BE2C (cell line): Measurements from ENCODE around the gene ATXN7L1.

ENCODE experiments used
- DNase-seq: peaks from one replicate; pipeline ENCODE4 v3.0.0-alpha.2; 2020
- H3K27me3 ChIP-seq: fragments of 250-450 bp; sonication (Bioruptor Pico); 2 replicates; pipeline ENCODE4 v1.5.1; 2020; ENCODE audit warnings: mild to moderate bottlenecking
- H3K36me3 ChIP-seq: fragments of 250-450 bp; sonication (Bioruptor Pico); 2 replicates; pipeline ENCODE4 v1.5.1; 2020; ENCODE audit warnings: mild to moderate bottlenecking
- H3K4me1 ChIP-seq: fragments of 250-450 bp; sonication (Bioruptor Pico); 2 replicates; pipeline ENCODE4 v1.5.1; 2020
- H3K4me3 ChIP-seq: 2 replicates; pipeline ENCODE4 v1.5.1; 2011; ENCODE audit warnings: low read depth, low read length
- H3K9me3 ChIP-seq: fragments of 250-450 bp; sonication (Bioruptor Pico); 2 replicates; pipeline ENCODE4 v1.5.1; 2020
- TF ChIP-seq, protein P1 (sequence below): IDR thresholded peaks from 2 replicates; pipeline ENCODE4 v1.5.1; 2012; ENCODE audit warnings: mild to moderate bottlenecking, low read depth, low read length

Gene ATXN7L1

DNA sequence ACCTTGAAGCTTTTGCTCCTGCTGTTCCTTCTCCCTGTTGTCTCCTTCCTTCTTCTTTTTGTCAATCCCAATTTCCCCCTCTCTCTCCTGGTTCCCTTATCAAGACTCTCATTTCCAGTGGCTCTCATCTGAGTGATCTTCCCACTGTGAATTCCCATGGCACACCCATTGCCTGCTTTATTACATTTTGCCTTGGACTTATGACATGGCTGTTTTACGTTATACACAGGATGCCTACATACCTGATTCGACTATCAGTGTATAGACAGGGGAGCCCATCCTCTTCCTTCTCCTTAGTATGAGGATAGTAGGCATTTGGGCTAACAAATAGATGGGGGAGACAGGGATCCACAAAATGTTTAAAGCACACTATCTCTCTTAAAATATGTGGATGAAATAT is 255.2 kb downstream of the ATXN7L1 start:
- Histone ChIP-seq H3K27me3 (no peaks in the 10 kb centered on the region), H3K9me3 (no peaks in the 10 kb centered on the region), H3K36me3 (peaks cover 3% of the 10 kb centered on the region; the same call in 1 of the 2 replicates), H3K4me1 (no peaks in the 10 kb centered on the region; the same call in 1 of the 2 replicates), H3K4me3 (no peak overlapping the region)
- DNase-seq = no peak
- TF ChIP-seq, protein P1, sequence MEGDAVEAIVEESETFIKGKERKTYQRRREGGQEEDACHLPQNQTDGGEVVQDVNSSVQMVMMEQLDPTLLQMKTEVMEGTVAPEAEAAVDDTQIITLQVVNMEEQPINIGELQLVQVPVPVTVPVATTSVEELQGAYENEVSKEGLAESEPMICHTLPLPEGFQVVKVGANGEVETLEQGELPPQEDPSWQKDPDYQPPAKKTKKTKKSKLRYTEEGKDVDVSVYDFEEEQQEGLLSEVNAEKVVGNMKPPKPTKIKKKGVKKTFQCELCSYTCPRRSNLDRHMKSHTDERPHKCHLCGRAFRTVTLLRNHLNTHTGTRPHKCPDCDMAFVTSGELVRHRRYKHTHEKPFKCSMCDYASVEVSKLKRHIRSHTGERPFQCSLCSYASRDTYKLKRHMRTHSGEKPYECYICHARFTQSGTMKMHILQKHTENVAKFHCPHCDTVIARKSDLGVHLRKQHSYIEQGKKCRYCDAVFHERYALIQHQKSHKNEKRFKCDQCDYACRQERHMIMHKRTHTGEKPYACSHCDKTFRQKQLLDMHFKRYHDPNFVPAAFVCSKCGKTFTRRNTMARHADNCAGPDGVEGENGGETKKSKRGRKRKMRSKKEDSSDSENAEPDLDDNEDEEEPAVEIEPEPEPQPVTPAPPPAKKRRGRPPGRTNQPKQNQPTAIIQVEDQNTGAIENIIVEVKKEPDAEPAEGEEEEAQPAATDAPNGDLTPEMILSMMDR = no peak

DNA sequence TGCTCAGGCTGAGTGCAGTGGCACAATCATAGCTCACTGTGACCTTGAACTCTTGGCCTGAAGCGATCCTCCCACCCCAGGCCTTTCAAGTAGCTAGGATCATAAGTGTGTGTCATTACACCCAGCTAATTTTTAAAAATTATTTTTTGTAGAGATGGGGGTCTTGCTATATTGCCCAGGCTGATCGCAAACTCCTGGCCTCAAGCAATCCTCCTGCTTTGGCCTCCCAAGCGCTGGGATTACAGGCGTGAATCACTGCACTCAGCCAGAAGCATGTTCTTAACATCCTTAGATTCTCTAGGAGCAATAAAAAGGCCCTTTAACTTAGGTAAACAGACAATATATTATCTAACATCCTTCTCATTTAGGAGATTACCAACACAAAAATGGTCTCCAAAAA is 256.8 kb downstream of the ATXN7L1 start:
- H3K36me3 ChIP-seq = peaks cover 3% of the 10 kb centered on the region; the same call in 1 of the 2 replicates

DNA sequence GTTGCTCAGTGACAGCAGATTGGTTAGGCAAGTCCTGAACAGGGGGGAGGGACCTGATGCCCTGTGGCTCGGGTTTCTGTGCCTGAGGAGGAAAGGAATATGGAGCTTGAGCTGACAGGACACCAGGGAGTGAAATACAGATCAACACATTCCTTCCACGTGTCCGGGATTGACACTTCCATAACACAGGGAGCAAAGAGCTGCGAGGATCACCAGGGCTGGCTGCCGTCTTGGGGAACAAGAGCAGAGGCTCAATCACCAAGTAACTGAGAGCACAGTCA is 258.4 kb downstream of the ATXN7L1 start:
- no peaks in the 10 kb centered on the region; the same call in 1 of the 2 replicates for H3K4me1 ChIP-seq
- H3K36me3 ChIP-seq = no peaks in the 10 kb centered on the region
- no peak for DNase-seq
- H3K9me3 ChIP-seq = no peaks in the 10 kb centered on the region
- TF ChIP-seq, protein P1 = no peak
- no peak overlapping the region for H3K4me3 ChIP-seq
- no peaks in the 10 kb centered on the region for H3K27me3 ChIP-seq

More for the DNA sequence above, 256.8 kb downstream of the ATXN7L1 start:
- Histone ChIP-seq H3K9me3 (no peaks in the 10 kb centered on the region), H3K4me1 (no peaks in the 10 kb centered on the region; the same call in 1 of the 2 replicates), H3K27me3 (no peaks in the 10 kb centered on the region), H3K4me3 (no peak overlapping the region)
- TF ChIP-seq, protein P1 = no peak
- DNase-seq = no peak

DNA sequence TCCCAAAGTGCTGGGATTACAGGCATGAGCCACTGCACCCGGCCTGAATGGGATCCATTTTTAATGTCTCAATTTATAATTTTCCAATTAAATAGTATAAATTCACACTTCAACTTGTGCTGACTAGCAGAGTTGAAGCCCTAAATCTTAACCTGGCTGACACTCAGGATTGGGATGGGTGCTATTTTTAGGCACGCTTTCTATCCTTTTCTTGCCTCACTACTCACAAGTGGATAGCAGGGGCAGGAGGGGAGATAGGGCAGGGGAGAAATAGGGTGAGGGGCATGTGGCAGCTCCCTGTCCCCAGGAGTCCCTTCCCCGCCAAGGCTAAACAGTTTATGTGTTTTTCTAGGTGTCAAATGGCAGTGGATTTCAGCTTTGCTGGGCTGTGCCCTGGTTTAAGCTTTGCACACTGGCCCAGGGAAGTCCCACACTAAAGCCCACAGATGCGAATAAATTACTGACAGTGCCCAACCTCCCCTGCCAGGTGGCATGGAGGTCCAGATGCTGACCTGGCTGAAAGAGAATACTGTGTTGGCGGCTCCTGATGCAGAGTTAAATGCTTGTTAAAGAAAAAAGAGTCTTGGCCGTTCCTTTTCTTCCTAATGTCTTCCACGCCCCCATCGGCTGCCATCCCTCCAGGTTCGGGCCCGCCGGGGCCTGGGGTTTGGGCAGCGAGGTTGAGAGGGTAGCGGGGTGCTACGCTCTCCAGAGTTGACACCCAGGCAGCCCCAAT is 259.0 kb downstream of the ATXN7L1 start:
- Histone ChIP-seq H3K27me3 (no peaks in the 10 kb centered on the region), H3K9me3 (no peaks in the 10 kb centered on the region), H3K36me3 (no peaks in the 10 kb centered on the region), H3K4me1 (no peaks in the 10 kb centered on the region; the same call in 1 of the 2 replicates), H3K4me3 (no peak overlapping the region)
- no peak for DNase-seq
- TF ChIP-seq, protein P1 = no peak

DNA sequence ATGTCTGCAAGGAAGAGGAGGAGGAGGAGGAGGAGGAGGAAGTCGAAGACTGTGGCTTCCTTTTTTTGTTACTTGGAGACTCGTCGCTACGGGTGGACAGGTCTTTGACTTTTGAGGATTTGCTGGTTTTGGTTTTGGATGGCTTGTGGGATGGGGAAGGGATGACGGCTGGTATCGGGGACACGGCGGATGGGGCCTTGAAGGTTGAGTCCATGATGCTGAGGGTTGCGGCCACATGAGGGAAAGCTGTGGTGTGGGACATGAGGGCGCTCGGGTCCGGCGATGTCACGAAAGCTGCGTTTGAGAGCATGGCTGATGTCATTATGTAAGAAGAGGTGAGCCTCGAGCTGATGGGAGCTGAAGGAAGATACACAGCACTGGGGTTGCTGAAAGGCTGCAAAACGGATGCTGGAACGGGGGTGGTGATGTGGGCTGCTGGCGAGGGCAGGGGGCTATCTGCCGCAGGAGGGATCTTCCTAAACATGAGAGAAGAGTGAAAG is 262.0 kb downstream of the ATXN7L1 start:
- Histone ChIP-seq H3K4me1 (no peaks in the 10 kb centered on the region), H3K36me3 (no peaks in the 10 kb centered on the region), H3K27me3 (no peaks in the 10 kb centered on the region), H3K9me3 (no peaks in the 10 kb centered on the region), H3K4me3 (no peak overlapping the region)
- TF ChIP-seq, protein P1 = no peak
- DNase-seq = no peak

DNA sequence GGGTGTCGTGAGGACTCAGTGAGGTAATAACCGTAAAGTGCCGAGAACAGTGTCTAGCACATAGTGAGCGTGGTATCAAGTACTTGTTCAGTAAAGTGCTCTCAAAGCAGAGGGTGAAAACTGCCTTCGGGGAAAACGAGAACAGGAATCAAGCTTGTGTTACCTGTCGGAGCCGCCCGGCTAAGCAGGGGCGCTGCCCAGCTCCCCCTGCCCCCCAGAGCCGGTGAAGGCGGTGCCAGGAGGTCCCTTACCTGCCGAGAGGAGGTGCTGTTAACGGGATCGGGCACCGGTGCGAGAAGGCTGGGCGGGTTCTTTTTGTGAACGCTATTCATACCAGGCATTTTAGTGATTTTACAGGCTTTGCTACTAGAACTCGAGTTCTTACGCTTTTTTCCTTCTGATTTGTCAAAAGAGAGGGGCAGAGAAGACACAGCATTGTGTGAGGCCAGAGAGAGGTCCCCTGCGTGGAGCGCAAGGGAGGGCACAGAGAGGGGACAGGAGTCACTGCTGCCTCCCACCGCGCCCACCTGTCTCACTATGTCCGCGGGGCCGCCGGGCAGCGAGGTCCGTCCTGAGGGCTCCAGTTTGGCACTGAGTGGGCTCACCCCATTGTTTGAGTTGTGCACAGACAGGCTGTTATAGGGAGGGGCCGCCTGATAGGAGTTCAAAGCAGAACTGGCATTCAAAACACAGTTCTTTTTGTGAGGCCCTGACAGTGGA is 262.6 kb downstream of the ATXN7L1 start:
- no peaks in the 10 kb centered on the region for H3K36me3 ChIP-seq
- TF ChIP-seq, protein P1 = no peak
- no peaks in the 10 kb centered on the region for H3K4me1 ChIP-seq
- no peaks in the 10 kb centered on the region for H3K9me3 ChIP-seq
- H3K4me3 ChIP-seq = no peak overlapping the region
- no peak for DNase-seq
- no peaks in the 10 kb centered on the region for H3K27me3 ChIP-seq
